Neural progenitor cell (in vitro differentiated cells): Measurements from ENCODE around the gene EXOSC7.

ENCODE experiments used
- EZH2 ChIP-seq: fragments of 200-600 bp; sonication (generic); IDR thresholded peaks from 2 replicates; pipeline ENCODE4 v1.6.1; 2017; ENCODE audit warnings: antibody characterized with exemption, mild to moderate bottlenecking, moderate library complexity
- EZH2phosphoT487 ChIP-seq: fragments of 200-600 bp; sonication (generic); IDR thresholded peaks from 2 replicates; pipeline ENCODE4 v1.6.1; 2017; ENCODE audit warnings: antibody characterized with exemption
- TF ChIP-seq, protein P1 (sequence below): fragments of 200-600 bp; sonication (generic); IDR thresholded peaks from 2 replicates; pipeline ENCODE4 v1.5.1; 2017; ENCODE audit warnings: antibody characterized with exemption, mild to moderate bottlenecking

DNA sequence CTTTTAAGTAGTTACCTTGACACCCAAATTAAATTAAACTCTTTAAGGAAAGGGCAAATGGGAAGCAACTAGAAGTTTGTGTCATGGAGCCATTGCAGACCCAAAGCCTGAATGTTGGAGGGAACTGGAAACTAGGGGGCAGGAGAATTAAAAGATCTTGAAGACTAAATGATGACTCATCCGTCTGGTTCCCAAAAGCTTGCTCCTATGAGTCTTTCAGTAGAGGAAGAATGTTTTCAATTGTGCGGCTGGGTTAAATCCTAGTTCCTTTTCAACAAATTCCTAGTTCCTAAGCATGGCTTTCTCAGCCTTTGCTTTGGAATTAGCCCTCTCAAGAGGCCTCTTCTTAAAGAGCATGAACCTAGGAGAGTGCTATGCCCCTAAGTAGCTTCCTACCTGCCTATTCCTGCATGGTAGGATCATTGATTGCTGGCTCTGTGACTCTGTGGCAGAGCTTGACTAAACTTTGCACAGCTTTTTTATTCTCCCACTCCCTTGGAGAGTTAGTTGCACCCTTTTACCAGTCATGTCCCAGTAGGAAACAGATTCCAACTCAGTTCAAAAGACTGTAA, 67.8 kb downstream of the EXOSC7 start:
- TF ChIP-seq EZH2 (no peak), EZH2phosphoT487 (no peak)
- TF ChIP-seq, protein P1, sequence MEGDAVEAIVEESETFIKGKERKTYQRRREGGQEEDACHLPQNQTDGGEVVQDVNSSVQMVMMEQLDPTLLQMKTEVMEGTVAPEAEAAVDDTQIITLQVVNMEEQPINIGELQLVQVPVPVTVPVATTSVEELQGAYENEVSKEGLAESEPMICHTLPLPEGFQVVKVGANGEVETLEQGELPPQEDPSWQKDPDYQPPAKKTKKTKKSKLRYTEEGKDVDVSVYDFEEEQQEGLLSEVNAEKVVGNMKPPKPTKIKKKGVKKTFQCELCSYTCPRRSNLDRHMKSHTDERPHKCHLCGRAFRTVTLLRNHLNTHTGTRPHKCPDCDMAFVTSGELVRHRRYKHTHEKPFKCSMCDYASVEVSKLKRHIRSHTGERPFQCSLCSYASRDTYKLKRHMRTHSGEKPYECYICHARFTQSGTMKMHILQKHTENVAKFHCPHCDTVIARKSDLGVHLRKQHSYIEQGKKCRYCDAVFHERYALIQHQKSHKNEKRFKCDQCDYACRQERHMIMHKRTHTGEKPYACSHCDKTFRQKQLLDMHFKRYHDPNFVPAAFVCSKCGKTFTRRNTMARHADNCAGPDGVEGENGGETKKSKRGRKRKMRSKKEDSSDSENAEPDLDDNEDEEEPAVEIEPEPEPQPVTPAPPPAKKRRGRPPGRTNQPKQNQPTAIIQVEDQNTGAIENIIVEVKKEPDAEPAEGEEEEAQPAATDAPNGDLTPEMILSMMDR, result no peak
